GM19035 (cell line): Measurements from ENCODE around the gene MRPL30.
"Not testable (repeated sequence)": the region's sequence is repeated elsewhere in the genome, so short reads cannot be mapped to it uniquely, and the experiment has no call there.

Experiments used
- ATAC-seq: cut with Tn5 transposase; IDR thresholded peaks from one replicate; pipeline ENCODE4 v1.9.1; 2021; ENCODE audit not compliant: unreplicated experiment

The MRPL30 gene

DNA sequence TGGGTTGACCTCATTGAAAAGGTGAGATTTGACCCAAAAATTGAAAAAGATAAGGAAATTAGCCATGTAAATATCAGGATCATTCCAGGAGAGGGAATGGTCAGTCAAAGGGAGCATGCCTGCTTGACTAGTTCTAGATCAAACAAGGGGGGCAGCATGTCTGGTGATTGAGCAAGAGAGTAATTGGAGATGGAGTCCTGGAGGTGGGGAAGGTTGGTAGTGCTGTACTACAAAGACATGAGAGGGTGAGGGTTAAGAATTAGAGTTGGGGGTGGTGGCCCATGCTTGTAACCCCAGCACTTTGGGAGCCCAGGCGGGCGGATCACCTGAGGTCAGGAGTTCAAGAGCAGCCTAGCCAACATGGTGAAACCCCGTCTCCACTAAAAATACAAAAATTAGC lies 2.0 kb downstream of the MRPL30 start:
- no peak for ATAC-seq

DNA sequence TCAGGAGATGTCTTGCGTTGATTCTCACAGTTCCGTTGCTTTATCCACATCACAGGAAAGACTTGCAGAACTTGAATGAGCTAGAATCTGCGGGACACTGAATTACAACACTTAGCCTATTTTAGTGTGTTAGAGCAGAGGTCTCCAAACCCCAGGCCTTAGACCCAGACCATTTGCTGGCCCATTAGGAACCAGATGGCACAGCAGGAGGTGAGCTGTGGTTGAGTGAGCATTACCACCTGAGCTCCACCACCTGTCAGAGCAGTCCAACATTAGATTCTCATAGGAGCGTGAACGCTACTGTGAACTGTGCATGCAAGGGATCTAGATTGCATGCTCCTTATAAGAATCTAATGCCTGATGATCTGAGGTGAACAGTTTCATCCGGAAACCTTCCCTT lies 3.8 kb downstream of the MRPL30 start:
- ATAC-seq: no peak

DNA sequence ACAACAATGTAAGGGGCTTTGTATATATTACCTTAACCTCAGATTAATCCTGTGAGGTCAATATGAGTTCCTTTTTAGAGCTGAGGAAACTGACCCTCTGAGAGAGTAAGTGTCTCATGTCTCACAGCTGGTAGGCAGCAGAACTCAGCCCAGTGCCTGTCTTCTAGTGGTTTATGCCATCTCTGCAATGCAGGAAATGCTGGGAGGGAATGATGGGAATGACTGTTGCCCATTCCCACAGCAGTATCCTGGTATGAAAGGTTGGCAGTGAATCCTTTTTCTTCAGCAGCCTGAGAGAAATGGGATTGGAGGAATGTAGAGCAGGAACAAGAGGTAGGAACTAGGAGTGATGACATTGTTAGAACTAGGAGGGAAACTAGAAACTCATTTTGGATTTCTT lies 6.0 kb downstream of the MRPL30 start:
- no peak for ATAC-seq

DNA sequence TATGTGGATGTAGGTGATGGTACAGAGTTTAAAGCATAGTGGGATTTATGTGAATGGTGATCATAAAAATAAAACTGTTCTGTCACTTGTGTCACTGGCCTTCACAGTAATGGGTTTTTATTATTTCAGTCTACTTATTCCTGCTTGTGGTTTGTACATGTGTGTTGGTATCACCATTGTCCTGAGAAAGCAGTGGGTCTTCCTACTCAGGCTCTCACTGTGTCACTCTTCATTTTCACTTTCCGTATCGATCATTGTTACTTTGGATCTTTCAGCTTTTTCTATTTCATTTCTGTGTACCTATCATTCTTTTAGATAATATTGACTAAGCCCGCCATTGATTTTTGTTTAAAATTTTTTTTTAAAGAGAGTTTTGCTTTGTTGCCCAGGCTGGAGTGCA lies 7.4 kb downstream of the MRPL30 start:
- ATAC-seq: no peak

DNA sequence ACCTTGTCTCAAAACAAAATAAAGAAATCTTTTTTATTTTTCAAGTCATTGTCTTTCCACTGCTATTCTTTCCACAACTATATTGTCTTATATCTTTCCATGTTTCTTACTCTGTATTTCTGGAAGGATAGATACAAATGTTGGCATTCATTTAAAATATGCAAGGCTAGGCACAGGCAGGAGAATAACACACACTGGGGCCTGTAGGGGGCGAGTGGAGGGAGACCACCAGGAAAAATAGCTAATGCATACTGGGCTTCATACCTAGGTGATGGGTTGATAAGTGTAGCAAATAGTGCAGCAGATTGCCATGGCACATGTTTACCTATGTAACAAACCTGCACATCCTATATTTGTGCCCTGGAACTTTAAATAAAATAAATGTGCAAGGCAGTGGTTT lies 9.6 kb downstream of the MRPL30 start:
- no peak for ATAC-seq

DNA sequence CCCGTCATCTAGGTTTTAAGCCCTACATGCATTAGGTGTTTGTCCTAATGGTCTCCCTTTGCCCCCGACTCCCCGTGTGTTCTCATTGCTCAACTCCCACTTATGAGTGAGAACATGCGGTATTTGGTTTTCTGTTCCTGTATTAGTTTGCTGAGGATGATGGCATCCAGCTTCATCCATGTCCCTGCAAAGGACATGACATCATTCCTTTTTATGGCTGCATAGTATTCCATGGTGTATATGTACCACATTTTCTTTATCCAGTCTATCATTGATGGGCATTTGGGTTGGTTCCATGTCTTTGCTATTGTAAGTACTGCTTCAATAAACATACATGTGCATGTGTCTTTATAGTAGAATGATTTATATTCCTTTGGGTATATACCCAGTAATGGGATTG lies 11.4 kb downstream of the MRPL30 start:
- not testable (repeated sequence) for ATAC-seq

DNA sequence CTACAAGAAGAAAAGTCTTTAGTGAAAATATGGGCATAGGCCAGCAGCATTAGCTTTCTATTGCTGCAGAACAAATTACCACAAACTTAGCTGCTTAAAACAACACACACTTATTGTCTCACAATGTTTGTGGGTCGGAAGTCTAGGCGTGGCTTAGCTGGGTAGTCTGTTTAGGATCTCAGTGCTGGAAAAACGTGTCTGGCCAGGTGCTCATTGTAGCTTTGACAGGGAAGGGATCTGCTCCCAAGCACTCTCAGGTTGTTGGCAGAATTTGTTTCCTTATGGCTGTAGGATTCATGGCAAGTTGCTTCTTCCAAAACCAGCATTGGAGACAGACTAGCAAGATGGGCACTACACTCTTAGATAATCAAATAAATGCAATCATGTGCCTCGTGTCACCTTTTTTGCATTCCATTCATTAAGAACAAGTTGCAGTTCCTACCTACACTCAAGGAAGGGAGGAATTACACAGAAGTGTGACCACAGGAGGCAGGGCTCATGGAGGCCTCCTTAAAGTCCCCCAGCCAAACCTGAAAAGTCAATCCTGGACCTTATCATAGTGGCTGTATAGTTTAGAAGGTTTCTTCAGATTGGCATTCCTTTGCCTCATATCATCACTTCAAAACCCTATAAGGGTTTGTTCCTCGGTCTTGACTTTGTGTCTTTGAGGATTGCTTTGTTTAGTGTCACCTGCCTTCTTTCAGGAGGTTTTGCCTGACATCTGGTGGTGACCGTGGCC lies 17.3 kb downstream of the MRPL30 start:
- no peak for ATAC-seq

DNA sequence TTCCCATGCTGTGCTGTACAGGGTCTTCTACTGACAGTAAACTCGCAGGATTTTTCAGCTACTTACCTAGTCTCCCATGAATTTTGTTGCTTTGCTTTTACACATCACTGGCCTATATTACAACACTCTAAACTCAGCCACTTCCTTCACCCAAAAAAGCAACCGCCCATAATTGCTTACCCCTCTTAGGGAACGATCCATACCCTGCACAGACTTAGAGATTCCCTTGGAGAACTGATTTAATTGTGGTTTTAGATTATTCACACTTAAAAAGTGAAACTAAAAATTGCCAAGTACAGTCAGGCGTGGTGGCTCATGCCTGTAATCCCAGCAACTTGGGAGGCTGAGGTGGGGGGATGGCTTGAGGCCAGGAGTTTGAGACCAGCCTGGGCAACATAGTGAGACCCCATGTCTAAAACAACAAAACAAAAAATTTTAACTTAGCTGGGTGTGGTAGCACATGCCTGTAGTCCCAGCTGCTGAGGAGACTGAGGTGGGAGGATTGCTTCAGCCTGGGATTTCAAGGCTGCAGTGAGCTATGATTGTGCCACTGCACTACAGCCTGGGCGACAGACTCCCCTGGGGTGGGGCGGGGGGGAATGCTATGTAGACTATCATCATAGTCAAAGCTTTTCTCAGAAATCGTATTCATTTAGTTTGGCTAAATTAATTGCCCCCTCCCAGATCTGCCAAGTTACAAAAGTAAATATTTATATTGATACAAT lies 19.3 kb downstream of the MRPL30 start:
- ATAC-seq: no peak

DNA sequence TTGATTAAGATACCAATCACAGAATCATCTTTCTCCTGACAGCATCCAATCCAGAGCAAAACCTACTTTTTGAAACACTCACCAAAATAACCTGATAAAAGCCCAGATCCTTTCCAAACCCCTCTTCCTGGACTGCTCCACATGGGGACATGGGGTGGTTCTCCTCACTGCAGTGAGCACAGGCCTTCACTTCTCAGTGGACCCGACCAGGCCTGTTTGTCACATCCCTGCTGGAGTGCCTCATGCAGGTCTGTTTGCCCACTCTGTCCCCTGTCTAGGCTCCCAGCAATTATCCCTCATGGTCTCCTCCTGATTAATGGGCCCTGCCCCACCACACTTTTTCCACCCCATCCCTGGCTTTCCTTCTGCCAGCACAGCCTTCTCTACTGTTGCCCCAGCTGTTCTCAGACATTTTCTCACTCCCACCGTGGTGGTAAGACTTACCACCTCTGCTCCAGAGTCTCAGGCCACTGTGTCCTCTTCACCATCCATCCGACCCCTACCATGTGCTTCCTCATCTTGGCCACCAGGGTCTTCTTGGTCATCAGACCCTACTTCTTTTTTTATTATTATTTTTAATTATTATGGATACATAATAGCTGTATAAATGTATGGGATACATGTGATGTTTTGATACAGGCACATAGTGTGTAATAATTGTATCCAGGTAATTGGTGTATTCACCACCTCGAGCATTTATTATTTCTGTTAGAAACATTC lies 21.1 kb downstream of the MRPL30 start:
- no peak for ATAC-seq

DNA sequence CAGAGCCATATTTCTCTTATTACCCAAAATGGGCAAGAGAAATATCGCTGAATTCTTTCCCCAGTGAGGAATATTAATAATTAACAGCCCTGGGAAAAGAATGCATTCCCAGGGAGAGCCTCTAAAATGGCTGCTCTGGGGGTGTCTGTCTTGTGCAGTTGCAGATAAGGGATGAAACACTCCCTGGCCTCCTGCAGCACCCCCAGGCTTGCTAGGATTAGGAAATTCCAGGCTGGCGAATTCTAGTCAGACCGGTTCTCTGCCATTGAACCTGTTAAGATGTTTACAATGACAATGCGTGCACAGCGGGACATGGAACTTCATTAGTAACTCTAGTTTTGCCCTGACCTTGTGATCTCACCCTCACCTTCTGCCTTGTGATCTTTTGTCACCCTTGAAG lies 24.5 kb downstream of the MRPL30 start:
- no peak for ATAC-seq

DNA sequence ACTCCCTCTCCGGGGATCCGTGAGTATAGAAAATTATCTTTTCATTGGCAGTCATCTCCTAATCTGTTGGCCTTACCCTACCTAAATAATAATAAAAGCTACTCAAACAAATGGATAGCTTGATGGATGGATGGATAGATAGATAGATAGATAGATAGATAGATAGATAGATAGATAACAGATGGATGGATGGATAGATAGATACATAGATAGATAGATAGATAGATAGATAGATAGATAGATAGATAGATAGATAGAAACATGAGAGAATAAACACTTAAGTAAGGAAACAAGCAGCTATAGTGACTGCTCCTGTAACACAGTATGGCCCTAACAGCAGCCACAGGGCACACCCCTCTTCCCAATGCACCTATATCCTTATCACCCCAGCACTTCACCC lies 35.1 kb downstream of the MRPL30 start:
- ATAC-seq: no peak

DNA sequence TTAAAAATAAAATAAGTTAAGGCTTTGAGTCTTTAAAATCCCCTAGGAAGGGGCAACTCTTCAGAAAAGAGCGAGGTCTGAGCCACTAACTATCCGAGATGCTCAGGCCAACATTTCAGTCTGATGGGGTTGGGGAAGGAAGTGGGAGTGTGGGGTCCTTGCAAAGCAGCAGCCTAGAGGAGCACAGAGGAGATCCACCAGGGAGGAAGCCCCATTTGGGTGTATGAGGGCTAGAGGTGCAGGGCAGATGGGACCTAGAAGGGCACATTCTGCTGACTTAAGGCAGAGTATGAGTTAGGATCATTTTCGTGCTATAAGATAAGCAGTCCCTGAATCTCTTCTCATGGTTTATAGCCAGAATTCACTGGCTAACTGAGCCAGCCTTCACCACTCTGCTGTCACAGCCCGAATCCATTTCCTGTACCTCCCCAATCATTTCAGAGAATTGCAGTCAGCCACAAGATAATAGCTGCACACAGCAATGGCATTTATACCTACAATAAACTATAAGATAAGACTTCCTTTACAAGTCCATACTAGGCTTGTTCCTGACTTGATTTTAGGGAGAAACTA lies 37.0 kb downstream of the MRPL30 start:
- no peak for ATAC-seq

DNA sequence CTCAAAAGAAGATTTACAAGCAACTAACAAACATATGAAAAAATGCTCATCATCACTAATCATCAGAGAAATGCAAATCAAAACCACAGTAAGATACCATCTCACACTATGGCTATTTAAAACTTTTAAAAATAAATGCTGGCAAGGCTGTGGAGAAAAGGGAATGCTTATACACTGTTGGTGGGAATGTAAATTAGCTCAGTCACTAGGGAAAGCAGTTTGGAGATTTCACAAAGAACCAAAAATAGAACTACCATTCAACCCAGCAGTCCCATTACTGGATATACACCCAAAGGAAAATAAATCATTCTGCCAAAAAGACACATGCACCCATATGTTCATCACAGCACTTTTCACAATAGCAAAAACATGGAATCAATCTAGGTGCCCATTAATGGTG lies 52.2 kb downstream of the MRPL30 start:
- ATAC-seq: not testable (repeated sequence)

DNA sequence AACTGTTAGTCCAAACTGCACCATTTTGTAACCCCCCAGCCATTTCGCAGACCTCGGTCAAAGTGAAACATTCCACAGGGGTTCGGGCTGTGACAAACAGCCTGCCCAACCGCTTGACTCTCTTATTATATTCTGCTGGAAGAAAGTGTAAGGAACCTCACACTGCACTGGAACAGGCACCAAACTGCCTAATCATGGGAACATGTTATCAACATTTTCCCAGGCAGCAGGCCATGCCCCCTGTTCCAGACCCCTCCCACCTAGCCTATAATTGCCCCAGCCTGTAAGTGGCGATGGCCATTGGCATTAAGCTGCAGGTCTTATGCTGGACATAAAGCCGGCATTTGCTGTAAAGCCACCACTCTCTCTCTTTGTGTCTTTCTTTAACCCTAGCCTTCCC lies 57.6 kb downstream of the MRPL30 start:
- ATAC-seq: no peak

DNA sequence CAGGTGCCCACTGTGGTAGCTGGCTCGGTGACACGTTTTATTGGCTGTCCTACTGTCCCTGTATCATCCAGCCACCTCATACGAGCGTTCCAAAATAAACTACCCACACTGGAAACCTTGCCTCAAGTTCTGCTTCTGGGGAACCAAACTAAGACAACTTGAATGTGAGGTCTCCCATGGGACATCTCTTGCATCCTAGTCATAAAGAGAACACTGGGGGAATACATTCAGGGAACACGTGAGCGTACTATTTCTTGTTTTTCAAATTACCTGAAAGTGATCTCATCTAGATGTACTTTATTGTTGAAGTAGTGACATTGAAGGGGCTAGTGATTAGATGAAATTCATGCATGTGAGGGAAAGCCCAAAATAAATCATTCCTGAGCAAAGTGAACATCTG lies 59.4 kb downstream of the MRPL30 start:
- no peak for ATAC-seq

DNA sequence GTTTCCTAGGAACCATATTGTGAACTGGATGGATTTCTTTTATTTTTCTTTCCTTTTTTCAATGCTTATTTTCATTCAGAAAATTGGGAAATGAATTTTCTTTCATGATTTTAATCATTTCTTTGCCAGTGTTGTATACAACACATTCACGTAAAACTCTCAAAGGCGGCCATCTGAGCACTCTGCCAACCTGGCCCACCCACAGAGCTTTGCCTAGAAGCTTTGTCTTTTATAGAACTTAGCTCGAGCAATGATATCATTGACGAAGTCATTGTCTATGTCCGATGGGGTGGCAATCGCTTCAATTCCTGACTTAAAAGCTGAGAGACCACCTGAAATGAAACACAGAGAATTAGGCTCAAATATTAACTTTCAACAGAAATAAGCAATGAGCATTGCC lies 61.2 kb downstream of the MRPL30 start:
- ATAC-seq: no peak
